ENCODE results near the gene FUT3.

DNA sequence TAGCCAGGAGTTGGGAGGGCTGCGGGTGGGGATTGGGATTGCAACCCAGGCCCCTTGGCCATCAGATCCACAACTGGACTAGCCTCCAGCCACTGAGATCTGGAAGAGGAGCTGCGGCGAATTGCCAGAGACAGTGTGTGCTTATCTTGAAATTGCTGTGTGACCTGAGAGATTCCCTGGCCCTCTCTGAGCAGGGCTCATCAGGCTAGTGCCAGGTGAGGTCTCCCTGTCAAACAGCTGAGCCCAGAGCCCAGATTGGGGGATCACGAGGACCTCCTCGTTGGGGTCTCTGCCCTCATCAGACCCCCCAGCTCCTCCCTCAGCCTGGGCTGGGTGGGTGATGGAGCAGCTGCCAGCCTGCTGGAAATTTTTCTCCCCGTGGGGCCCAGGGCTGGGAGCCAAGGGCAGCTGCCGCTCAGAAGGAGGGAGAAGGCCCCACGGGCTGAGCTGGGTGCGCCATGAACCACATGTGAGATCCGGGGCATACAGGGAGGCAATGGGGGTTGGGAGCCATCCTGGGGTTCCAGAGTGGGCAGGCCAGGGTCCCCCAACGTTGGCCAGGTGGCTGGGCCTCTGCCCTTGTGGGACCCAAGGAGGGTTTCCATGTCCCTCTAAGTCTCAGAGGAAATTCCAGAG lies 11.9 kb upstream of the FUT3 start:
- TF ChIP-seq, protein P1, sequence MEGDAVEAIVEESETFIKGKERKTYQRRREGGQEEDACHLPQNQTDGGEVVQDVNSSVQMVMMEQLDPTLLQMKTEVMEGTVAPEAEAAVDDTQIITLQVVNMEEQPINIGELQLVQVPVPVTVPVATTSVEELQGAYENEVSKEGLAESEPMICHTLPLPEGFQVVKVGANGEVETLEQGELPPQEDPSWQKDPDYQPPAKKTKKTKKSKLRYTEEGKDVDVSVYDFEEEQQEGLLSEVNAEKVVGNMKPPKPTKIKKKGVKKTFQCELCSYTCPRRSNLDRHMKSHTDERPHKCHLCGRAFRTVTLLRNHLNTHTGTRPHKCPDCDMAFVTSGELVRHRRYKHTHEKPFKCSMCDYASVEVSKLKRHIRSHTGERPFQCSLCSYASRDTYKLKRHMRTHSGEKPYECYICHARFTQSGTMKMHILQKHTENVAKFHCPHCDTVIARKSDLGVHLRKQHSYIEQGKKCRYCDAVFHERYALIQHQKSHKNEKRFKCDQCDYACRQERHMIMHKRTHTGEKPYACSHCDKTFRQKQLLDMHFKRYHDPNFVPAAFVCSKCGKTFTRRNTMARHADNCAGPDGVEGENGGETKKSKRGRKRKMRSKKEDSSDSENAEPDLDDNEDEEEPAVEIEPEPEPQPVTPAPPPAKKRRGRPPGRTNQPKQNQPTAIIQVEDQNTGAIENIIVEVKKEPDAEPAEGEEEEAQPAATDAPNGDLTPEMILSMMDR (IDR thresholded peaks at IDR 0.05; ENCODE audit: low read depth, low read length), result no peak
- TF ChIP-seq EZH2phosphoT487 (IDR thresholded peaks at IDR 0.05; ENCODE audit: low read depth), result no peak

Measured in OCI-LY3 (cell line).